HEK293 (cell line): ENCODE data around the gene TOM1.

Experiments used
- BCL11B ChIP-seq: fragments of 450-650 bp; formaldehyde crosslinking; IDR thresholded peaks from 2 replicates; pipeline ENCODE4 v1.5.1; 2016; ENCODE audit warnings: low read depth, missing biosample characterization, missing genetic modification characterization
- KLF1 ChIP-seq: fragments of 450-650 bp; formaldehyde crosslinking; IDR thresholded peaks from 2 replicates; pipeline ENCODE4 v1.5.1; 2016; ENCODE audit warnings: missing biosample characterization, missing genetic modification characterization
- PRDM1 ChIP-seq: fragments of 450-650 bp; formaldehyde crosslinking; IDR thresholded peaks from 2 replicates; pipeline ENCODE4; 2016; ENCODE audit warnings: missing biosample characterization, missing genetic modification characterization
- REPIN1 ChIP-seq: fragments of 450-650 bp; formaldehyde crosslinking; IDR thresholded peaks from 2 replicates; pipeline ENCODE4 v1.5.1; 2017; ENCODE audit warnings: missing biosample characterization, missing genetic modification characterization, low read depth
- SCRT2 ChIP-seq: fragments of 450-650 bp; formaldehyde crosslinking; IDR thresholded peaks from 2 replicates; pipeline ENCODE4 v1.5.1; 2016; ENCODE audit warnings: missing biosample characterization, missing genetic modification characterization
- SETDB1 ChIP-seq: IDR thresholded peaks from one replicate; pipeline ENCODE4 v1.6.1; 2017; ENCODE audit warnings: mild to moderate bottlenecking, low read length, moderate library complexity, mixed read lengths; ENCODE audit not compliant: insufficient read length
- SP3 ChIP-seq: fragments of 450-650 bp; formaldehyde crosslinking; IDR thresholded peaks from 2 replicates; pipeline ENCODE4 v1.5.1; 2016; ENCODE audit warnings: missing biosample characterization, missing genetic modification characterization
- YY2 ChIP-seq: fragments of 450-650 bp; formaldehyde crosslinking; IDR thresholded peaks from 2 replicates; pipeline ENCODE4 v1.5.1; 2016; ENCODE audit warnings: missing biosample characterization, missing genetic modification characterization
- ZBTB1 ChIP-seq: fragments of 450-650 bp; formaldehyde crosslinking; IDR thresholded peaks from 2 replicates; pipeline ENCODE4 v1.5.1; 2016; ENCODE audit warnings: missing biosample characterization, missing genetic modification characterization
- ZBTB48 ChIP-seq: fragments of 450-650 bp; formaldehyde crosslinking; IDR thresholded peaks from 2 replicates; pipeline ENCODE4 v1.5.1; 2016; ENCODE audit warnings: missing biosample characterization, missing genetic modification characterization
- ZNF140 ChIP-seq: fragments of 450-650 bp; formaldehyde crosslinking; IDR thresholded peaks from 2 replicates; pipeline ENCODE4 v1.5.1; 2016; ENCODE audit warnings: missing biosample characterization, missing genetic modification characterization
- ZNF16 ChIP-seq: fragments of 450-650 bp; formaldehyde crosslinking; IDR thresholded peaks from 2 replicates; pipeline ENCODE4 v1.5.1; 2016; ENCODE audit warnings: low read depth, missing biosample characterization, missing genetic modification characterization
- ZNF335 ChIP-seq: fragments of 450-650 bp; formaldehyde crosslinking; conservative IDR thresholded peaks from 2 replicates; pipeline ENCODE4 v1.5.1; 2016; ENCODE audit warnings: missing biosample characterization, missing genetic modification characterization
- ZNF354C ChIP-seq: fragments of 450-650 bp; formaldehyde crosslinking; IDR thresholded peaks from 2 replicates; pipeline ENCODE4 v1.5.1; 2016; ENCODE audit warnings: missing biosample characterization, missing genetic modification characterization, low read depth, borderline replicate concordance
- ZNF394 ChIP-seq: fragments of 450-650 bp; formaldehyde crosslinking; IDR thresholded peaks from 2 replicates; pipeline ENCODE4 v1.5.1; 2016; ENCODE audit warnings: missing biosample characterization, missing genetic modification characterization, mild to moderate bottlenecking, moderate library complexity, borderline replicate concordance
- ZNF416 ChIP-seq: fragments of 450-650 bp; formaldehyde crosslinking; IDR thresholded peaks from 2 replicates; pipeline ENCODE4 v1.5.1; 2016; ENCODE audit warnings: missing biosample characterization, missing genetic modification characterization
- ZNF514 ChIP-seq: fragments of 450-650 bp; formaldehyde crosslinking; IDR thresholded peaks from 2 replicates; pipeline ENCODE4 v1.5.1; 2016; ENCODE audit warnings: missing biosample characterization, missing genetic modification characterization
- ZNF623 ChIP-seq: fragments of 450-650 bp; formaldehyde crosslinking; IDR thresholded peaks from 2 replicates; pipeline ENCODE4 v1.5.1; 2016; ENCODE audit warnings: missing biosample characterization, missing genetic modification characterization
- ZNF701 ChIP-seq: fragments of 450-650 bp; formaldehyde crosslinking; IDR thresholded peaks from 2 replicates; pipeline ENCODE4 v1.5.1; 2016; ENCODE audit warnings: missing biosample characterization, missing genetic modification characterization
- ZSCAN30 ChIP-seq: fragments of 450-650 bp; IDR thresholded peaks from 2 replicates; pipeline ENCODE4 v1.5.1; 2018; ENCODE audit warnings: missing biosample characterization, mild to moderate bottlenecking, missing genetic modification characterization, moderate library complexity
- TF ChIP-seq, protein P1 (sequence below): fragments of 450-650 bp; formaldehyde crosslinking; IDR thresholded peaks from 2 replicates; pipeline ENCODE4 v1.5.1; 2016; ENCODE audit warnings: missing biosample characterization, missing genetic modification characterization
- TF ChIP-seq, protein P2 (sequence below): fragments of 450-650 bp; formaldehyde crosslinking; IDR thresholded peaks from 2 replicates; pipeline ENCODE4 v1.5.1; 2016; ENCODE audit warnings: missing biosample characterization, missing genetic modification characterization
- TF ChIP-seq, protein P3 (sequence below): fragments of 450-650 bp; formaldehyde crosslinking; IDR thresholded peaks from 2 replicates; pipeline ENCODE4 v1.5.1; 2016; ENCODE audit warnings: missing biosample characterization, missing genetic modification characterization
- TF ChIP-seq, protein P4 (sequence below): fragments of 450-650 bp; formaldehyde crosslinking; IDR thresholded peaks from 2 replicates; pipeline ENCODE4 v1.5.1; 2016; ENCODE audit warnings: missing biosample characterization, missing genetic modification characterization
- TF ChIP-seq, protein P5 (sequence below): fragments of 450-650 bp; formaldehyde crosslinking; IDR thresholded peaks from 2 replicates; pipeline ENCODE4; 2016; ENCODE audit warnings: missing biosample characterization, missing genetic modification characterization
- TF ChIP-seq, protein P6 (sequence below): fragments of 450-650 bp; formaldehyde crosslinking; IDR thresholded peaks from 2 replicates; pipeline ENCODE4 v1.5.1; 2016; ENCODE audit warnings: missing biosample characterization, missing genetic modification characterization
- TF ChIP-seq, protein P7 (sequence below): fragments of 450-650 bp; formaldehyde crosslinking; IDR thresholded peaks from 2 replicates; pipeline ENCODE4 v1.5.1; 2016; ENCODE audit warnings: missing biosample characterization, missing genetic modification characterization

Gene TOM1

DNA sequence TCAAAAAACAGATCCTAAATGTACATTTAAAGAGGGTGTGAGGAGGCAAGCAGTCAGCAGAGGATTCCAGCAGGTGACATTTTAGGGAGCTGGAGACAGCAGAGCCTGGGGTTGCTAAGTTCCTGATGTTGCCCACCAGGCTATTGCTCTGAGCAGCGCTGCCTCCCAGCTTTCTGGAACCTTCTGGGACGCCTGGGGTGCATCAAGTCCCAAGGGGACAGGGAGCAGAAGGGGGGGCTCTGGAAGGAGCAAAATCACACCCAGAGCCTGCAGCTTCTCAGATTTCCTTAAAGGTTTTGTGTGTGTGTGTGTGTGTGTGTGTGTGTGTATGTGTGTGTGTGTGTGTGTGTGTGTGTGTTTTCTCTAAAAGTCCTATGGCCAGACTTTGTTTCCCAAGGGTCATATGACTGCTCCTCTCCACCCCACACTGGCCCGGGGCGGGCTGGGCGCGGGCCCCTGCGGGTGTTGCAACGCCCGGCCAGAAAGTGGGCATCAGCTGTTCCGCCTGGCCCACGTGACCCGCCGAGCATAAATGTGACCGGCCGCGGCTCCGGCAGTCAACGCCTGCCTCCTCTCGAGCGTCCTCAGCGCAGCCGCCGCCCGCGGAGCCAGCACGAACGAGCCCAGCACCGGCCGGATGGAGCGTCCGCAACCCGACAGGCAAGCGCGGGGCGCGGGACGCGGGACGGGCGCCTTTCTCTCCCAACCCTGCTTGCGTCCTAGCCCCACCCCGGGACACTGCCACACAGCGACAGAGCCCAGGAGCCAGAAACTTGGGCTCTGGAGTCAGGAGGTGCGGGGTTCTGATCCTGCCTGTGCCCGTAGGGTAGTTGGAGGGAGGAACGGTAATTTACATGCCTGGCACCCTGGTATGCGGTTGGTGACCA lies 81.1 kb downstream of the TOM1 start, which contains the start of gene HMOX1 (continued):
- TF ChIP-seq, protein P1, sequence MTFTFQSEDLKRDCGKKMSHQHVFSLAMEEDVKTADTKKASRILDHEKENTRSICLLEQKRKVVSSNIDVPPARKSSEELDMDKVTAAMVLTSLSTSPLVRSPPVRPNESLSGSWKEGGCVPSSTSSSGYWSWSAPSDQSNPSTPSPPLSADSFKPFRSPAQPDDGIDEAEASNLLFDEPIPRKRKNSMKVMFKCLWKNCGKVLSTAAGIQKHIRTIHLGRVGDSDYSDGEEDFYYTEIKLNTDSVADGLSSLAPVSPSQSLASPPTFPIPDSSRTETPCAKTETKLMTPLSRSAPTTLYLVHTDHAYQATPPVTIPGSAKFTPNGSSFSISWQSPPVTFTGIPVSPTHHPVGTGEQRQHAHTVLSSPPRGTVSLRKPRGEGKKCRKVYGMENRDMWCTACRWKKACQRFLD (tag by site-specific recombination), result no peak
- TF ChIP-seq ZBTB48 (tag by site-specific recombination) (no peak), ZNF354C (tag by site-specific recombination) (no peak), ZNF514 (no peak), YY2 (tag by site-specific recombination) (no peak), BCL11B (tag by site-specific recombination) (peak; percentile 76; the same call in 1 of the 2 replicates), ZSCAN30 (tag by site-specific recombination) (0 out of 2 replicates have a peak, but pooled peaks have one; percentile 50), SETDB1 (no peak), ZNF416 (tag by site-specific recombination) (no peak), ZNF623 (tag by site-specific recombination) (no peak), KLF1 (peak; percentile 66; the same call in 1 of the 2 replicates), ZNF394 (peak; percentile 43; the same call in 1 of the 2 replicates), ZNF16 (tag by site-specific recombination) (0 out of 2 replicates have a peak, but pooled peaks have one; percentile 25), SCRT2 (tag by site-specific recombination) (0 out of 2 replicates have a peak, but pooled peaks have one; percentile 20), ZBTB1 (0 out of 2 replicates have a peak, but pooled peaks have one; percentile 14), PRDM1 (tag by site-specific recombination) (peak; percentile 58; the same call in 1 of the 2 replicates), SP3 (tag by site-specific recombination) (0 out of 2 replicates have a peak, but pooled peaks have one; percentile 10), ZNF335 (tag by site-specific recombination) (peak; percentile 65), REPIN1 (tag by site-specific recombination) (no peak), ZNF701 (tag by site-specific recombination) (no peak), ZNF140 (tag by site-specific recombination) (no peak)
- TF ChIP-seq, protein P2, sequence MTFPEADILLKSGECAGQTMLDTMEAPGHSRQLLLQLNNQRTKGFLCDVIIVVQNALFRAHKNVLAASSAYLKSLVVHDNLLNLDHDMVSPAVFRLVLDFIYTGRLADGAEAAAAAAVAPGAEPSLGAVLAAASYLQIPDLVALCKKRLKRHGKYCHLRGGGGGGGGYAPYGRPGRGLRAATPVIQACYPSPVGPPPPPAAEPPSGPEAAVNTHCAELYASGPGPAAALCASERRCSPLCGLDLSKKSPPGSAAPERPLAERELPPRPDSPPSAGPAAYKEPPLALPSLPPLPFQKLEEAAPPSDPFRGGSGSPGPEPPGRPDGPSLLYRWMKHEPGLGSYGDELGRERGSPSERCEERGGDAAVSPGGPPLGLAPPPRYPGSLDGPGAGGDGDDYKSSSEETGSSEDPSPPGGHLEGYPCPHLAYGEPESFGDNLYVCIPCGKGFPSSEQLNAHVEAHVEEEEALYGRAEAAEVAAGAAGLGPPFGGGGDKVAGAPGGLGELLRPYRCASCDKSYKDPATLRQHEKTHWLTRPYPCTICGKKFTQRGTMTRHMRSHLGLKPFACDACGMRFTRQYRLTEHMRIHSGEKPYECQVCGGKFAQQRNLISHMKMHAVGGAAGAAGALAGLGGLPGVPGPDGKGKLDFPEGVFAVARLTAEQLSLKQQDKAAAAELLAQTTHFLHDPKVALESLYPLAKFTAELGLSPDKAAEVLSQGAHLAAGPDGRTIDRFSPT (tag by site-specific recombination), result peak; percentile 97
- TF ChIP-seq, protein P3, sequence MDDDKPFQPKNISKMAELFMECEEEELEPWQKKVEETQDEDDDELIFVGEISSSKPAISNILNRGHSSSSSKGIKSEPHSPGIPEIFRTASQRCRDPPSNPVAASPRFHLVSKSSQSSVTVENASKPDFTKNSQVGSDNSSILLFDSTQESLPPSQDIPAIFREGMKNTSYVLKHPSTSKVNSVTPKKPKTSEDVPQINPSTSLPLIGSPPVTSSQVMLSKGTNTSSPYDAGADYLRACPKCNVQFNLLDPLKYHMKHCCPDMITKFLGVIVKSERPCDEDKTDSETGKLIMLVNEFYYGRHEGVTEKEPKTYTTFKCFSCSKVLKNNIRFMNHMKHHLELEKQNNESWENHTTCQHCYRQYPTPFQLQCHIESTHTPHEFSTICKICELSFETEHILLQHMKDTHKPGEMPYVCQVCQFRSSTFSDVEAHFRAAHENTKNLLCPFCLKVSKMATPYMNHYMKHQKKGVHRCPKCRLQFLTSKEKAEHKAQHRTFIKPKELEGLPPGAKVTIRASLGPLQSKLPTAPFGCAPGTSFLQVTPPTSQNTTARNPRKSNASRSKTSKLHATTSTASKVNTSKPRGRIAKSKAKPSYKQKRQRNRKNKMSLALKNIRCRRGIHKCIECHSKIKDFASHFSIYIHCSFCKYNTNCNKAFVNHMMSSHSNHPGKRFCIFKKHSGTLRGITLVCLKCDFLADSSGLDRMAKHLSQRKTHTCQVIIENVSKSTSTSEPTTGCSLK, result no peak
- TF ChIP-seq, protein P4, sequence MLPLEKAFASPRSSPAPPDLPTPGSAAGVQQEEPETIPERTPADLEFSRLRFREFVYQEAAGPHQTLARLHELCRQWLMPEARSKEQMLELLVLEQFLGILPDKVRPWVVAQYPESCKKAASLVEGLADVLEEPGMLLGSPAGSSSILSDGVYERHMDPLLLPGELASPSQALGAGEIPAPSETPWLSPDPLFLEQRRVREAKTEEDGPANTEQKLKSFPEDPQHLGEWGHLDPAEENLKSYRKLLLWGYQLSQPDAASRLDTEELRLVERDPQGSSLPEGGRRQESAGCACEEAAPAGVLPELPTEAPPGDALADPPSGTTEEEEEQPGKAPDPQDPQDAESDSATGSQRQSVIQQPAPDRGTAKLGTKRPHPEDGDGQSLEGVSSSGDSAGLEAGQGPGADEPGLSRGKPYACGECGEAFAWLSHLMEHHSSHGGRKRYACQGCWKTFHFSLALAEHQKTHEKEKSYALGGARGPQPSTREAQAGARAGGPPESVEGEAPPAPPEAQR (tag by site-specific recombination), result 0 out of 2 replicates have a peak, but pooled peaks have one; percentile 49
- TF ChIP-seq, protein P5, sequence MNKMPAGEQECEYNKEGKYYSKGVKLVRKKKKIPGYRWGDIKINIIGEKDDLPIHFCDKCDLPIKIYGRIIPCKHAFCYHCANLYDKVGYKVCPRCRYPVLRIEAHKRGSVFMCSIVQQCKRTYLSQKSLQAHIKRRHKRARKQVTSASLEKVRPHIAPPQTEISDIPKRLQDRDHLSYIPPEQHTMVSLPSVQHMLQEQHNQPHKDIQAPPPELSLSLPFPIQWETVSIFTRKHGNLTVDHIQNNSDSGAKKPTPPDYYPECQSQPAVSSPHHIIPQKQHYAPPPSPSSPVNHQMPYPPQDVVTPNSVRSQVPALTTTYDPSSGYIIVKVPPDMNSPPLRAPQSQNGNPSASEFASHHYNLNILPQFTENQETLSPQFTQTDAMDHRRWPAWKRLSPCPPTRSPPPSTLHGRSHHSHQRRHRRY (tag by site-specific recombination), result no peak
- TF ChIP-seq, protein P6, sequence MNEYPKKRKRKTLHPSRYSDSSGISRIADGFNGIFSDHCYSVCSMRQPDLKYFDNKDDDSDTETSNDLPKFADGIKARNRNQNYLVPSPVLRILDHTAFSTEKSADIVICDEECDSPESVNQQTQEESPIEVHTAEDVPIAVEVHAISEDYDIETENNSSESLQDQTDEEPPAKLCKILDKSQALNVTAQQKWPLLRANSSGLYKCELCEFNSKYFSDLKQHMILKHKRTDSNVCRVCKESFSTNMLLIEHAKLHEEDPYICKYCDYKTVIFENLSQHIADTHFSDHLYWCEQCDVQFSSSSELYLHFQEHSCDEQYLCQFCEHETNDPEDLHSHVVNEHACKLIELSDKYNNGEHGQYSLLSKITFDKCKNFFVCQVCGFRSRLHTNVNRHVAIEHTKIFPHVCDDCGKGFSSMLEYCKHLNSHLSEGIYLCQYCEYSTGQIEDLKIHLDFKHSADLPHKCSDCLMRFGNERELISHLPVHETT, result peak; percentile 38; the same call in 1 of the 2 replicates
- TF ChIP-seq, protein P7, sequence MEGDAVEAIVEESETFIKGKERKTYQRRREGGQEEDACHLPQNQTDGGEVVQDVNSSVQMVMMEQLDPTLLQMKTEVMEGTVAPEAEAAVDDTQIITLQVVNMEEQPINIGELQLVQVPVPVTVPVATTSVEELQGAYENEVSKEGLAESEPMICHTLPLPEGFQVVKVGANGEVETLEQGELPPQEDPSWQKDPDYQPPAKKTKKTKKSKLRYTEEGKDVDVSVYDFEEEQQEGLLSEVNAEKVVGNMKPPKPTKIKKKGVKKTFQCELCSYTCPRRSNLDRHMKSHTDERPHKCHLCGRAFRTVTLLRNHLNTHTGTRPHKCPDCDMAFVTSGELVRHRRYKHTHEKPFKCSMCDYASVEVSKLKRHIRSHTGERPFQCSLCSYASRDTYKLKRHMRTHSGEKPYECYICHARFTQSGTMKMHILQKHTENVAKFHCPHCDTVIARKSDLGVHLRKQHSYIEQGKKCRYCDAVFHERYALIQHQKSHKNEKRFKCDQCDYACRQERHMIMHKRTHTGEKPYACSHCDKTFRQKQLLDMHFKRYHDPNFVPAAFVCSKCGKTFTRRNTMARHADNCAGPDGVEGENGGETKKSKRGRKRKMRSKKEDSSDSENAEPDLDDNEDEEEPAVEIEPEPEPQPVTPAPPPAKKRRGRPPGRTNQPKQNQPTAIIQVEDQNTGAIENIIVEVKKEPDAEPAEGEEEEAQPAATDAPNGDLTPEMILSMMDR, result peak; percentile 54
